Liver (tissue), 9 donors: ENCODE results near the gene MARVELD1. TPM values are rescaled to one million over a fixed set of nuclear protein-coding genes. Genes with fewer than 3 reads are reported as not detected.

Source experiments
- DNase-seq: peaks from one replicate; pipeline ENCODE4 v3.0.0-alpha.2; 2017; ENCODE audit warnings: low spot score
- H3K27ac ChIP-seq, 2 donors: one replicate each; pipeline ENCODE4 v1.7.0; 2013; ENCODE audit warnings: inconsistent platforms in 2 of 2, low read length in 2 of 2, control low read depth in 1 of 2, low read depth in 1 of 2, mild to moderate bottlenecking in 1 of 2
- H3K27me3 ChIP-seq, 4 donors: one replicate each; pipeline versions ENCODE4 v1.6.1 to v1.7.0; 2013; ENCODE audit warnings: low read length in 3 of 4, inconsistent platforms in 1 of 4, mild to moderate bottlenecking in 1 of 4, moderate library complexity in 1 of 4; ENCODE audit not compliant: control insufficient read depth in 4 of 4, insufficient read depth in 4 of 4
- H3K36me3 ChIP-seq, 4 donors: one replicate each; pipeline versions ENCODE4 v1.6.1 to v1.7.0; 2013; ENCODE audit warnings: low read length in 3 of 4, mild to moderate bottlenecking in 3 of 4, low read depth in 1 of 4, moderate library complexity in 1 of 4; ENCODE audit not compliant: control insufficient read depth in 4 of 4, insufficient read depth in 3 of 4
- H3K4me1 ChIP-seq, 4 donors: one replicate each; pipeline versions ENCODE4 v1.6.1 to v1.7.0; 2013; ENCODE audit warnings: low read length in 3 of 4, mild to moderate bottlenecking in 3 of 4, moderate library complexity in 1 of 4; ENCODE audit not compliant: control insufficient read depth in 4 of 4, insufficient read depth in 4 of 4
- H3K4me3 ChIP-seq, 3 donors: one replicate each; pipeline versions ENCODE4 v1.6.1 to v1.7.0; 2013; ENCODE audit warnings: low read length in 3 of 3, control low read depth in 1 of 3, low read depth in 1 of 3, mild to moderate bottlenecking in 1 of 3
- H3K9ac ChIP-seq, 2 donors: one replicate each; pipeline ENCODE4 v1.7.0; 2013; ENCODE audit warnings: low read length in 2 of 2, mild to moderate bottlenecking in 2 of 2, moderate library complexity in 2 of 2, control low read depth in 1 of 2, low read depth in 1 of 2
- H3K9me3 ChIP-seq, 4 donors: one replicate each; pipeline versions ENCODE4 v1.6.1 to v1.7.0; 2013; ENCODE audit warnings: low read length in 3 of 4; ENCODE audit not compliant: control insufficient read depth in 4 of 4
- EGR1 ChIP-seq, 2 donors: IDR thresholded peaks; 2 replicates each; pipeline ENCODE4 v1.6.1; 2016 to 2018; ENCODE audit warnings: antibody characterized with exemption in 2 of 2, low read depth in 2 of 2
- FOXA2 ChIP-seq: IDR thresholded peaks from 2 replicates; pipeline ENCODE4 v1.6.1; 2016; ENCODE audit warnings: antibody characterized with exemption
- JUND ChIP-seq, 2 donors: IDR thresholded peaks; 2 replicates each; pipeline ENCODE4 v1.6.1; 2016; ENCODE audit warnings: antibody characterized with exemption in 2 of 2
- NR2F2 ChIP-seq: IDR thresholded peaks from 2 replicates; pipeline ENCODE4 v1.6.1; 2016; ENCODE audit warnings: antibody characterized with exemption
- RAD21 ChIP-seq, 2 donors: IDR thresholded peaks; 2 replicates each; pipeline ENCODE4 v1.6.1; 2016; ENCODE audit warnings: antibody characterized with exemption in 2 of 2, mild to moderate bottlenecking in 2 of 2
- RXRA ChIP-seq, 2 donors: IDR thresholded peaks; 2 replicates each; pipeline ENCODE4 v1.6.1; 2017 to 2018; ENCODE audit warnings: antibody characterized with exemption in 2 of 2, mild to moderate bottlenecking in 1 of 2
- SP1 ChIP-seq: IDR thresholded peaks from 2 replicates; pipeline ENCODE4 v1.6.1; 2018; ENCODE audit warnings: antibody characterized with exemption, mild to moderate bottlenecking
- TAF1 ChIP-seq: conservative IDR thresholded peaks from 2 replicates; pipeline ENCODE4 v1.6.1; 2016; ENCODE audit warnings: antibody characterized with exemption, mild to moderate bottlenecking
- YY1 ChIP-seq: IDR thresholded peaks from 2 replicates; pipeline ENCODE4 v1.6.1; 2016; ENCODE audit warnings: antibody characterized with exemption, mild to moderate bottlenecking
- WGBS: extraction: QIAGEN DNeasy Blood & Tissue Kit; methylation state at CpG from one replicate; pipeline ENCODE4 v1.1.7; 2013; 5-methylcytosine and 5-hydroxymethylcytosine counted together
- polyA plus RNA-seq, 2 donors: library from polyadenylated mRNA; stranded (reverse) in 1 of 2; unstranded in 1 of 2; fragments of 200-250 nt in 1 of 2; fragments of >200 nt in 1 of 2; fragmentation: Nextera tagmentation in 1 of 2; extraction: Ambion mirVana in 1 of 2; gene quantifications; one replicate each; pipeline versions ENCODE4 v1.2.1 to v1.2.3, GENCODE V29; 2013 to 2015
- total RNA-seq, 2 donors: library from RNA; depleted of rRNA; stranded (reverse); fragments of >200 nt; gene quantifications; one replicate each; pipeline ENCODE4 v1.2.3, GENCODE V29; 2014
- TF ChIP-seq, protein P1 (sequence below): IDR thresholded peaks from 2 replicates; pipeline ENCODE4 v1.6.1; 2016; ENCODE audit warnings: antibody characterized with exemption
- TF ChIP-seq, protein P2 (sequence below): IDR thresholded peaks from 2 replicates; pipeline ENCODE4 v1.6.1; 2016; ENCODE audit warnings: antibody characterized with exemption, mild to moderate bottlenecking
- TF ChIP-seq, protein P3 (sequence below): IDR thresholded peaks from 2 replicates; pipeline ENCODE4 v1.6.1; 2016; ENCODE audit warnings: antibody characterized with exemption
- donor health status: healthy.
- donor health status: healthy.
- donor health status: healthy.
- donor health status: healthy.
- donor health status: healthy.

The MARVELD1 gene
- total and polyA plus RNA-seq, 4 donors, result 0.72 to 3.3 (median 2.8) TPM

- no peaks in the 10 kb centered on the region for H3K36me3 ChIP-seq
- no peak for DNase-seq
- 70% methylated on average over 4 of the region's 4 CpGs for WGBS
- TF ChIP-seq YY1 (no peak), RAD21 (IDR thresholded peaks at IDR 0.05) (peak in 1 of 2 donors; percentile 23), EGR1 (IDR thresholded peaks at IDR 0.05; ENCODE audit: low read depth in 2 of 2) (no peak), FOXA2 (no peak), SP1 (no peak), JUND (IDR thresholded peaks at IDR 0.05) (no peak)
- TF ChIP-seq, protein P1, sequence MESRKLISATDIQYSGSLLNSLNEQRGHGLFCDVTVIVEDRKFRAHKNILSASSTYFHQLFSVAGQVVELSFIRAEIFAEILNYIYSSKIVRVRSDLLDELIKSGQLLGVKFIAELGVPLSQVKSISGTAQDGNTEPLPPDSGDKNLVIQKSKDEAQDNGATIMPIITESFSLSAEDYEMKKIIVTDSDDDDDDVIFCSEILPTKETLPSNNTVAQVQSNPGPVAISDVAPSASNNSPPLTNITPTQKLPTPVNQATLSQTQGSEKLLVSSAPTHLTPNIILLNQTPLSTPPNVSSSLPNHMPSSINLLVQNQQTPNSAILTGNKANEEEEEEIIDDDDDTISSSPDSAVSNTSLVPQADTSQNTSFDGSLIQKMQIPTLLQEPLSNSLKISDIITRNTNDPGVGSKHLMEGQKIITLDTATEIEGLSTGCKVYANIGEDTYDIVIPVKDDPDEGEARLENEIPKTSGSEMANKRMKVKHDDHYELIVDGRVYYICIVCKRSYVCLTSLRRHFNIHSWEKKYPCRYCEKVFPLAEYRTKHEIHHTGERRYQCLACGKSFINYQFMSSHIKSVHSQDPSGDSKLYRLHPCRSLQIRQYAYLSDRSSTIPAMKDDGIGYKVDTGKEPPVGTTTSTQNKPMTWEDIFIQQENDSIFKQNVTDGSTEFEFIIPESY, result no peak
- H3K27me3 ChIP-seq, result no peaks in the 10 kb centered on the region
- H3K9me3 ChIP-seq, result no peaks in the 10 kb centered on the region
- H3K4me3 ChIP-seq, result no peak overlapping the region
- H3K27ac ChIP-seq, result no peak overlapping the region
- H3K9ac ChIP-seq, result no peak overlapping the region
- H3K4me1 ChIP-seq, result peaks cover 0 to 5% (median 2%) of the 10 kb centered on the region in 4 donors
These were observed 18.5 kb downstream of the MARVELD1 start for GRCh38 chr10:97732052-97732359.

DNA sequence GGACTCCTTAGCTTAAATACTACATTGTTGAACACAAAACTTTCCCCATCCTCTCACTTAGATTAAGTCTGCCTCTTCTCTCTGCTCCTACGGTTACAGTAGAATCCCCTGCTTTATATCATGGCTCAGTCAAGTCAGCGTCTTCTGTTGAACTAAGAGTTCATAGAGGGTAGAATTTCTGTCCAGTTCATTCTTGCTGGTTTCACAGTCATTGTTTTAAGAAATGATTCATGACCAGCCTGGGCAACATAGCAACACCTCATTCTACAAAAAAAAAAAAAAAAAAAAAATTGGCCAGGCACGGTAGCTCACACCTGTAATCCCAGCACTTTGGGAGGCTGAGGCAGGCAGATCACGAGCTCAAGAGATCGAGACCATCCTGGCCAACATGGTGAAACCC lies 19.7 kb downstream of the MARVELD1 start:
- Histone ChIP-seq H3K9me3 (no peaks in the 10 kb centered on the region), H3K4me1 (peaks cover 3 to 12% (median 7%) of the 10 kb centered on the region in 4 donors), H3K27ac (no peak overlapping the region), H3K36me3 (no peaks in the 10 kb centered on the region), H3K27me3 (no peaks in the 10 kb centered on the region), H3K4me3 (no peak overlapping the region), H3K9ac (no peak overlapping the region)
- DNase-seq, result no peak
- TF ChIP-seq SP1 (no peak), FOXA2 (no peak), JUND (IDR thresholded peaks at IDR 0.05) (no peak), EGR1 (IDR thresholded peaks at IDR 0.05; ENCODE audit: low read depth in 2 of 2) (no peak), TAF1 (no peak), NR2F2 (no peak), RXRA (IDR thresholded peaks at IDR 0.05) (no peak)
- TF ChIP-seq, protein P2, sequence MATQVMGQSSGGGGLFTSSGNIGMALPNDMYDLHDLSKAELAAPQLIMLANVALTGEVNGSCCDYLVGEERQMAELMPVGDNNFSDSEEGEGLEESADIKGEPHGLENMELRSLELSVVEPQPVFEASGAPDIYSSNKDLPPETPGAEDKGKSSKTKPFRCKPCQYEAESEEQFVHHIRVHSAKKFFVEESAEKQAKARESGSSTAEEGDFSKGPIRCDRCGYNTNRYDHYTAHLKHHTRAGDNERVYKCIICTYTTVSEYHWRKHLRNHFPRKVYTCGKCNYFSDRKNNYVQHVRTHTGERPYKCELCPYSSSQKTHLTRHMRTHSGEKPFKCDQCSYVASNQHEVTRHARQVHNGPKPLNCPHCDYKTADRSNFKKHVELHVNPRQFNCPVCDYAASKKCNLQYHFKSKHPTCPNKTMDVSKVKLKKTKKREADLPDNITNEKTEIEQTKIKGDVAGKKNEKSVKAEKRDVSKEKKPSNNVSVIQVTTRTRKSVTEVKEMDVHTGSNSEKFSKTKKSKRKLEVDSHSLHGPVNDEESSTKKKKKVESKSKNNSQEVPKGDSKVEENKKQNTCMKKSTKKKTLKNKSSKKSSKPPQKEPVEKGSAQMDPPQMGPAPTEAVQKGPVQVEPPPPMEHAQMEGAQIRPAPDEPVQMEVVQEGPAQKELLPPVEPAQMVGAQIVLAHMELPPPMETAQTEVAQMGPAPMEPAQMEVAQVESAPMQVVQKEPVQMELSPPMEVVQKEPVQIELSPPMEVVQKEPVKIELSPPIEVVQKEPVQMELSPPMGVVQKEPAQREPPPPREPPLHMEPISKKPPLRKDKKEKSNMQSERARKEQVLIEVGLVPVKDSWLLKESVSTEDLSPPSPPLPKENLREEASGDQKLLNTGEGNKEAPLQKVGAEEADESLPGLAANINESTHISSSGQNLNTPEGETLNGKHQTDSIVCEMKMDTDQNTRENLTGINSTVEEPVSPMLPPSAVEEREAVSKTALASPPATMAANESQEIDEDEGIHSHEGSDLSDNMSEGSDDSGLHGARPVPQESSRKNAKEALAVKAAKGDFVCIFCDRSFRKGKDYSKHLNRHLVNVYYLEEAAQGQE, result no peak
- TF ChIP-seq, protein P3, sequence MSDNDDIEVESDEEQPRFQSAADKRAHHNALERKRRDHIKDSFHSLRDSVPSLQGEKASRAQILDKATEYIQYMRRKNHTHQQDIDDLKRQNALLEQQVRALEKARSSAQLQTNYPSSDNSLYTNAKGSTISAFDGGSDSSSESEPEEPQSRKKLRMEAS, result no peak
- TF ChIP-seq, protein P1, result no peak
- WGBS, result 81% methylated on average over 5 of the region's 5 CpGs
